HG02852 (cell line): Measurements from ENCODE around the gene SNAP25.

ENCODE experiments used
- ATAC-seq: cut with Tn5 transposase; IDR thresholded peaks from one replicate; pipeline ENCODE4 v1.9.1; 2021; ENCODE audit warnings: mild to moderate bottlenecking, moderate library complexity; ENCODE audit not compliant: unreplicated experiment

Gene SNAP25

DNA sequence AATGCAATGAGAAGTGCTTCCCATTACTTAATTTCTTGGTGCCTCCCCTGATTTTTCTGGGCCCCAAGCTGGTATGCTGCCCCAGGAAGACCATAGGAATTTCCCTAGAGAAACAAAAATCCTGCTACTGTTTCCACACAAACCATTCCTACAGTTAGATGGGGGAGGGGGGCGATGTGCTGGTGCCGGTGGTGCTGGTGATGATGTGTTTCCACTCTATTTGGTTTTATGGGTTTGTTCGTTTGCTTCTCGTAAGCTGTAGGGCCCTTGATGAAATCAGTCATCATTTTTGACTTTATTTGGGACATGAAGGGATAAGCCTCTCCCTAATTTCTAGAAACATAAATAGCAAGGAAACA, 110.2 kb downstream of the SNAP25 start:
- ATAC-seq, result no peak

DNA sequence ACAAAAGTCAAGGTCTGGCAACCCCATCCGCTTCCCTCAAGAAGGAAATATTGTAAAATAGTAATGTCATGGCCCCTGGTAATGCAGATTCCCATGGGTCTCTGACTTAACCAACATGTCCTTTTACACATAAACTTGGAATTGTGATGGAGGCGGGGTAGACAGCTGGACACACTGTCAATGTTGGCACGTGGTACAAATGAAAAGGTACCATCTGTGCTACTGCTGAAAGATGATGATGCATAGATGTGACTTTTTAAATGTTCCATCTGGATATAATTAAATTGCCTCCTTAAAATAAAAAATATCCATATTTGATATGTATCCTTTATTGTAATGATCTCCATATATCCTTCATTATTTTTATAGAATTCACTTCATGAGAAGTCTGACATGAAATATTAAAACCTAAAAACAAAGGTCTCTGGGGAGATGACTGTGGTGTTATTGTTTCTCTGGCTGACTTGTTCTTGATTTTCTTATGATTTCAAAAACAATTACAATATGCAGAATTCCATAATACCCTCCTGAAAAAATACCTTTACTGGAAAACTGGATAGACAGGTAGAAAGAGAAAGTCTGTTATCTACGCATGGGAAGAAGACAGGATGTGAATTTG, 110.9 kb downstream of the SNAP25 start:
- no peak for ATAC-seq

DNA sequence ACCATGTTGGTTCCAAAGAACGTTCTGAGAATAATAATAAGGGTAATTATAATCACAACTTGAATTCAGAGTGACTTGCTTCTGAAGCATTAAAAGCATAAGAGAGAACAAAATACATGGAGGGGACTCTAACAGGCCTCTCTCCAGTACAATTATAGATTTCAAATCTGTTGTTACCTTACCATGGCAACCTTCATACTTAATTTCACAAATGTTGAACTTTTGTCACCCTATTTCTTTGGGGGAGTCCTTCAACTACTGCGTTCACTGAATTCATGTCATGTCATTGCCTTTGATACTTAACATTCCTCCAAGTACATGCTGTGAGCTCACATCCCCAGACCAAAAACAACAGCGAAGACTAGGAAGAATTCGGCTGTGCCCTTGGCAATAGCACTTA, 111.4 kb downstream of the SNAP25 start:
- ATAC-seq, result no peak

- no peak for ATAC-seq
Observed at GRCh38 chr20:10332656-10333415, 114.2 kb downstream of the SNAP25 start.

DNA sequence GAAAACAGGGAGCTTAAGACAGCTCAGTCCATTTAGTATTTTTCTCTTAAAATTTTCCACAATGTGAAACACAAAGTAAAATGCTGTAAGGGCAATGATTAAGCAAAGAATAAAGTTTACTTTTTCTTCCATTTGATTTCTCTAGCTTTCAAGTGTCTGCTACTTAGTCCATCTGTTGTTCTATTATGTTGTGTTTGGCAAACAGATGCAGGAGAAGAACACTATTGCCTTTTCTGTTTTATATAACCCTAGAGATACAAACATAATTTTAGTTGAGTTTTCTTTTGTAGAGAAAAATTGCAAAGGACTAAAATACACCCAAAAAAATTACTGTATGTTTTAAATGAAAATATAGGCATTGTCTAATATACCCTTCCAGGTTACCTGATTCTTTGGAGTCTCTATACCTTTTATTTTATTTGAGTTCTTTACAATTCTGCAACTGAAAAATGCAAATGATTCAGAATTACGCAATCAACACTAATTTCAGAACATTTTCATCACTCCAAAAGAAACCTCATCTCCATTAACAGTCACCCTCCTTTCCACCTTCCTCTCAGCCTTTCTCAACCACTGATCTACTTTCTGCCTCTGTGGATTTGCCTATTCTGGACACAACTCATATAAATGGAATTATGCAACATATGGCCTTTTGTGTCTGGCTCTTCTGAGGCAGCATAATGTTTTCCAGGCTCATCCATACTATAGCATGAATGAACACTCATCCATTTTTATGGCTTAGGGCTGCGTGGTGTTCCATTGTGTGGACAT, 118.5 kb downstream of the SNAP25 start:
- ATAC-seq, result no peak

DNA sequence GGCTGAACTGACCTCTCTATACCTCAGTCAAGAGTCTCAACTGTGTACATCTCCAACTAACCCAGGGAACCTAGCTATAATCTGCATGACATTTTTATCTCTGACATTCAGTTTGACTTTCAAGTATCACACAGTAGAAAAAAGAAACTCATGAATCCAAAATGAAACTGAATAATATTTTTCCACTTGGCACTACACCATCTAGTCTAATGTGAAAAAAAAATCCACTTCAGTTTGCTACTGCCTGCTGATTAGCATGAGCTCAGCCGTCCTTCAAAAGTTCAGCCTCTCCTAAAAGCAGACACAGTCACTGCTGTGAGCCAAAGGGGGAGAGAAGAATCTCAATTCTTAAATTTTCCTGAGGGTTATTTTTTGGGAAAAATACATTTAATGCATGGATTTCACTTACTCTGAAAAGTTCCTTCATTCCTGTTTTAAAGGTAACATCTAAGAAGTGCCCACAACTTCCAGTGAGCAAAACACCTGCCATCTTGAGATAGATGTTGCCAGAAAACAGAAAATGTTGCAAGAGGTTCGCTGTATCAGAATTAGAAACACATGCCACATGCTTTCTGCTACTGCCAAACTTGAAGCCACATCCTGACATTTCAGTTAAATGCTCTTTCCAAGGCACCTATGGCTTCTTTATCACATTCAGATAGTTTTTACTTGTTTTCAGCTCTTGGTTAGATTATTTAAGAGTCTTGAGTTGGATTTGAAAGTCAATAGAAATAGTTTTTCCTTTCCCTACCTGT, 120.0 kb downstream of the SNAP25 start:
- no peak for ATAC-seq

- no peak for ATAC-seq
Observed at GRCh38 chr20:10339609-10340008, 121.0 kb downstream of the SNAP25 start.

GRCh38 chr20:10342152-10342551, 123.5 kb downstream of the SNAP25 start:
- no peak for ATAC-seq

DNA sequence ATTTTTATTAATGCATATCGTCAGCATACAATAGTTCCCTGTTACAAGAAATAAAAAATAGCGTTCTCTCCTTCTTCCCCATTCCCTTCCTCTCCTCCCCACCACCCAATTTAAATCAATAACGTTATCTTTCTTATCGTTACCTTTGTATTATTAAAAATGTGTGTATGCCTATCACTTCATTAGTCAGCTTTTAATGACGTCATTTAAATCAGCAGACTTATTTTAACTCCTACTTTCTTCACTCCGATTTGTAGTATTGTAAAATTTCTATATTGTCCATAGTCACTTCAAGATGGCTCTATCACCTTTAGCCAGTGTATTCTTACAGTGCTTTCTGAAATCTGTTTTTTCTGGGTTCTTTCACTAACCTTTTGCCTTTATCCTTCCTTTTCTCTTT, 126.3 kb downstream of the SNAP25 start:
- no peak for ATAC-seq

DNA sequence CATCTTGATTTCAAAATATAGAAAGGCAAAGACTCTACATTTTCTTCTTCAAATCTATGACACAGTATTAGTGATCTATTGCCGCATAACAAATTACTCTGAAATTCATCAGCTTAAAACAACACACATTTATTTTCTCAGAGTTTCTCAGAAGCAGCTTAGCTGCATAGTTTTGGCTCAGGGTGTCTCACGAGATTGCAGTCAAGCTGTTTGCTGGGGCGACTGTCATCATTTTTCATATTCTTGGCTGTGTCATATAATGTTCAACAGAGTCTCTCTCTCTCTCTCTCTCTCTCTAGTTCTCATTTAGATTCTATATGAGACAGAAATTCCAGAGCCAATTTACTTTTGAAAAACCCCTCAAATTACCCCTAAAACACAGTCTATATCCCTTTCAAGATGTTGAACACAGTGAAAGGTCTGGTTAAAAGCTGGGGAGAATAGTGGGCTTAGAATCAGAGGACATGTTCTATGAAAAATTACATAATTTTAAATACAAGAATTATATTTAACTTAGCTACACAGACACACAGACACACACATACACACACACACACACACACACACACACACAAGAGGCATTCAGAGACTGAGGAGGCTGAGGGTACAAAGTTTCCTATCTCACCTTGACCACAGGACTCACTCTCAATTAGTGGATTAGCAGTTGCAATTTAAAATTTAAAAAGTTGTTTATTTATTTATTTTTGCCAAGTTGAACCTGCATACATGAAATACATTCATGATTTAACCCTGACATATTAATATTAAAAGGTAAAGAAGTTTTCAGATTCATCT, 128.7 kb downstream of the SNAP25 start:
- no peak for ATAC-seq

DNA sequence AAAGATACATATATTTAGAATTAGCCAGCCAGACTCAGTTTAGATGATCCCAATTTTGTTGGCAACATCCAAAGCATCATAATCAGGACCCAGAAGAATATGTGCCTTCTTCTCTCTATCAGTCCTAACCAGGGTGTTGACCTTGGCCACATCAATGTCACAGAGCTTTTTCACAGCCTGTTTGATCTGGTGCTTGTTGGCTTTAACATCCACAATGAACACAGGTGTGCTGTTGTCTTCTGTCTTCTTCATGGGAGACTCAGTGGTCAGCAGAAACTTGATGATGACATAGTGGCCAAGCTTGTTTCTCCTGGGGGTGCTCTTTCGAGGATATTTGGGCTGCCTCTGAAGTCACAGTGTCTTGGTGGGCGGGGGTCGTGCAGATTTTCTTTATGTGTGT, 130.5 kb downstream of the SNAP25 start:
- ATAC-seq, result no peak

- no peak for ATAC-seq
Observed at GRCh38 chr20:10350188-10350842, 131.7 kb downstream of the SNAP25 start.

GRCh38 chr20:10352934-10353824, 134.5 kb downstream of the SNAP25 start:
- no peak for ATAC-seq

DNA sequence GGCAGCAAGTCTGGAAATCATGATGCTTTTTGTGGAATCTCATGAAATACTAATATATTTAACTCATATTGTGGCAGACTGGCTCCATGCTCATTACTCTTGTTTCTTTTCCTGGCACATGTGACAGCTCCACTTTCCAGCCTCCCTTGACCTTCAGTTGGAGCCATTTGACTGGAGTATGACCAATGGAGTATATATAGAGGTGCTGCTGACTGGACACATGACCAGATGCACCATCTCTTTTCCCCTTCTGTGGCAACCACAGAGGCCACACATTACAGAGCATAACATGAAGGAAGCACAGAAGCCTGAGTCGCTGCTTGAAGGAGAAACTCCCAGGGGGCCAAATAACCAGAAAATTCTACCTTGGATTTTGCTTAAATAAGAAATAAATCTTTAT, 138.0 kb downstream of the SNAP25 start:
- ATAC-seq, result no peak
